Measurements from ENCODE around the gene ZNF780A. TPM values are rescaled to one million over a fixed set of nuclear protein-coding genes. Genes with fewer than 3 reads are reported as not detected.

ZNF780A gene
- total and polyA plus RNA-seq, 2 of the 13 experiments (the other 11 are each of a cell fraction or from before 2014, with no cell fraction given), result 13.5 to 22.7 TPM

GRCh38 chr19:40055832-40056504 lies 34.8 kb downstream of the ZNF780A start, which contains the start of gene ZNF780B (continued):
- TF ChIP-seq GTF3A (CRISPR knock-in tag; conservative IDR thresholded peaks at IDR 0.05) (no peak), SKI (IDR thresholded peaks at IDR 0.05; ENCODE audit: partially characterized antibody) (no peak), HOXA7 (CRISPR knock-in tag; IDR thresholded peaks at IDR 0.05) (no peak), SNAI1 (CRISPR knock-in tag; IDR thresholded peaks at IDR 0.05; ENCODE audit: borderline replicate concordance) (peak; percentile 67; the same call in 1 of the 2 replicates), ZNF724P (CRISPR knock-in tag; IDR thresholded peaks at IDR 0.05; ENCODE audit: borderline replicate concordance) (0 out of 2 replicates have a peak, but pooled peaks have one; percentile 18), XRCC5 (optimal IDR thresholded peaks at IDR 0.05; ENCODE audit: low read length) (peak; percentile 65), ZFP91 (CRISPR knock-in tag; IDR thresholded peaks at IDR 0.05; ENCODE audit: borderline replicate concordance) (peak; percentile 85), ZNF282 (IDR thresholded peaks at IDR 0.05; ENCODE audit: partially characterized antibody) (no peak), TP53 (CRISPR knock-in tag; conservative IDR thresholded peaks at IDR 0.05) (no peak), ZNF720 (CRISPR knock-in tag; IDR thresholded peaks at IDR 0.05) (no peak), ZNF18 (CRISPR knock-in tag; IDR thresholded peaks at IDR 0.05; ENCODE audit: insufficient replicate concordance) (no peak), ZNF143 (CRISPR knock-in tag; IDR thresholded peaks at IDR 0.05) (peak; percentile 92), ZNF605 (CRISPR knock-in tag; IDR thresholded peaks at IDR 0.05) (peak; percentile 80; the same call in 1 of the 2 replicates), ATRX (CRISPR knock-in tag; IDR thresholded peaks at IDR 0.05; ENCODE audit: borderline replicate concordance) (no peak), HMG20A (CRISPR knock-in tag; IDR thresholded peaks at IDR 0.05; ENCODE audit: borderline replicate concordance) (no peak)
- TF ChIP-seq, protein P1, sequence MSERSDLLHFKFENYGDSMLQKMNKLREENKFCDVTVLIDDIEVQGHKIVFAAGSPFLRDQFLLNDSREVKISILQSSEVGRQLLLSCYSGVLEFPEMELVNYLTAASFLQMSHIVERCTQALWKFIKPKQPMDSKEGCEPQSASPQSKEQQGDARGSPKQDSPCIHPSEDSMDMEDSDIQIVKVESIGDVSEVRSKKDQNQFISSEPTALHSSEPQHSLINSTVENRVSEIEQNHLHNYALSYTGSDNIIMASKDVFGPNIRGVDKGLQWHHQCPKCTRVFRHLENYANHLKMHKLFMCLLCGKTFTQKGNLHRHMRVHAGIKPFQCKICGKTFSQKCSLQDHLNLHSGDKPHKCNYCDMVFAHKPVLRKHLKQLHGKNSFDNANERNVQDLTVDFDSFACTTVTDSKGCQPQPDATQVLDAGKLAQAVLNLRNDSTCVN (CRISPR knock-in tag; IDR thresholded peaks at IDR 0.05; ENCODE audit: borderline replicate concordance), result no peak
- TF ChIP-seq, protein P2, sequence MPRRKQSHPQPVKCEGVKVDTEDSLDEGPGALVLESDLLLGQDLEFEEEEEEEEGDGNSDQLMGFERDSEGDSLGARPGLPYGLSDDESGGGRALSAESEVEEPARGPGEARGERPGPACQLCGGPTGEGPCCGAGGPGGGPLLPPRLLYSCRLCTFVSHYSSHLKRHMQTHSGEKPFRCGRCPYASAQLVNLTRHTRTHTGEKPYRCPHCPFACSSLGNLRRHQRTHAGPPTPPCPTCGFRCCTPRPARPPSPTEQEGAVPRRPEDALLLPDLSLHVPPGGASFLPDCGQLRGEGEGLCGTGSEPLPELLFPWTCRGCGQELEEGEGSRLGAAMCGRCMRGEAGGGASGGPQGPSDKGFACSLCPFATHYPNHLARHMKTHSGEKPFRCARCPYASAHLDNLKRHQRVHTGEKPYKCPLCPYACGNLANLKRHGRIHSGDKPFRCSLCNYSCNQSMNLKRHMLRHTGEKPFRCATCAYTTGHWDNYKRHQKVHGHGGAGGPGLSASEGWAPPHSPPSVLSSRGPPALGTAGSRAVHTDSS (CRISPR knock-in tag; conservative IDR thresholded peaks at IDR 0.05), result no peak
- TF ChIP-seq, protein P3, sequence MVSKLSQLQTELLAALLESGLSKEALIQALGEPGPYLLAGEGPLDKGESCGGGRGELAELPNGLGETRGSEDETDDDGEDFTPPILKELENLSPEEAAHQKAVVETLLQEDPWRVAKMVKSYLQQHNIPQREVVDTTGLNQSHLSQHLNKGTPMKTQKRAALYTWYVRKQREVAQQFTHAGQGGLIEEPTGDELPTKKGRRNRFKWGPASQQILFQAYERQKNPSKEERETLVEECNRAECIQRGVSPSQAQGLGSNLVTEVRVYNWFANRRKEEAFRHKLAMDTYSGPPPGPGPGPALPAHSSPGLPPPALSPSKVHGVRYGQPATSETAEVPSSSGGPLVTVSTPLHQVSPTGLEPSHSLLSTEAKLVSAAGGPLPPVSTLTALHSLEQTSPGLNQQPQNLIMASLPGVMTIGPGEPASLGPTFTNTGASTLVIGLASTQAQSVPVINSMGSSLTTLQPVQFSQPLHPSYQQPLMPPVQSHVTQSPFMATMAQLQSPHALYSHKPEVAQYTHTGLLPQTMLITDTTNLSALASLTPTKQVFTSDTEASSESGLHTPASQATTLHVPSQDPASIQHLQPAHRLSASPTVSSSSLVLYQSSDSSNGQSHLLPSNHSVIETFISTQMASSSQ (IDR thresholded peaks at IDR 0.05; ENCODE audit: low read depth), result no peak
- TF ChIP-seq, protein P3 (CRISPR knock-in tag; IDR thresholded peaks at IDR 0.05; ENCODE audit: borderline replicate concordance), result 0 out of 2 replicates have a peak, but pooled peaks have one; percentile 22
